Measurements from ENCODE around the gene TNFAIP2. TPM values are rescaled to one million over a fixed set of nuclear protein-coding genes. Genes with fewer than 3 reads are reported as not detected.

TNFAIP2 gene
- total RNA-seq, 1 donor from 2014 or later: 19.6 TPM

DNA sequence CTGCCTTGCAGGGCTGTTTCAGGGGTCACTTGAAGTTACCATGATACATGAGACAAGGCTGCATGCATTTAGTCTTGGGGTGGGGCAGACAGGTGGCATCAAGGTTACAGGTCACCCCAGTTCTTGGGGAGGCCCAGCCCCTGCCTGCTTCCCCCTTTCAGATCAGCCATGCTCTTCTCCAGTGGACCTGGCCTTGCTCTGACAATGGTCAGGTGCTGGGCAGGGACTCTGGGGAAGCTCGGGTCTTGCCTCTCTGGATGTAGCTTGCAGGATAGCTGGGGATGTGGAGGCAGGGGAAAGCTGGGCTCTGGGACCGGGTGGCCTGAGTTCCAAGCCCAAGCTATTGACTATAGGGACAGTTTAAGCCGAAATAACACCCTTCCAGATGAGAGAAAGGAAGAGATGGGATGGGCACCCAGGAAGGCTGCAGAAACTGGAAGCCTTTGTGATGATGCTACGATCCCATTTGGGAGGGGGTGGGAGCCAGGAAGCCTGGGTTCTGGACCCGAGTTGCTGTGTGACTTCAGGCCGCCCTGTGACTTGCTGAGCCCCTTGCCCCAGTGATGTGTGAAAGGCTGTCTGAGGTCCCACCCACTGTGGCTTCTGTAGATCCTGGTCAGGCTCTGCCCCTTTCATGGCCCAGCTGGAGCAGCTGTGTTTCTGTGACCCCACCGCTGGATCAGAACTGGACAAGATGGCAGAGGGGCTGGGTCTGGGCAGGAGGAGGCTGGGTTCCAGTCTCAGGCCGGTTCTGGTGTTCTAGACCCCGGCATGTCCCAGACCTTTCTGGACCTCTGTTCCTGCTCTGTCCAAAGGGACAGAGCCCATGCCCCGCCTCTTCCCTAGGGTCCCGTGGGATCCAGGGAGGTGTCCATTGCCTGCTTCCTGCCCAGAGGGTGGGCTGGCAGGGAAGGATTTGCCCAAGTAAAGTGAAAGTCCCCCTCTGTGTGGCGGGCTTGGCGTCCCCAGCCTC lies 2.1 kb downstream of the TNFAIP2 start:
- Mint-ChIP-seq H3K27me3 (peaks cover 38% of the 10 kb centered on the region), H3K9me3 (ENCODE audit: low read depth) (no peaks in the 10 kb centered on the region), H3K27ac (no peak overlapping the region), H3K4me3 (ENCODE audit: low read depth) (no peak overlapping the region), H3K36me3 (ENCODE audit: insufficient read depth) (no peaks in the 10 kb centered on the region), H3K4me1 (ENCODE audit: low read depth) (peaks cover 4% of the 10 kb centered on the region)
- TF ChIP-seq CTCF (IDR thresholded peaks at IDR 0.05; ENCODE audit: unreplicated experiment): no peak
- DNase-seq (ENCODE audit: low spot score, unreplicated experiment): no peak

- no peaks in the 10 kb centered on the region for H3K36me3 Mint-ChIP-seq (ENCODE audit: insufficient read depth)
- no peak for DNase-seq (ENCODE audit: low spot score, unreplicated experiment)
- TF ChIP-seq CTCF (IDR thresholded peaks at IDR 0.05; ENCODE audit: unreplicated experiment): no peak
- peak overlapping the region; percentile 56 for H3K4me3 Mint-ChIP-seq (ENCODE audit: low read depth)
- H3K9me3 Mint-ChIP-seq (ENCODE audit: low read depth): no peaks in the 10 kb centered on the region
- H3K27ac Mint-ChIP-seq: no peak overlapping the region
- H3K4me1 Mint-ChIP-seq (ENCODE audit: low read depth): peaks cover 4% of the 10 kb centered on the region
- H3K27me3 Mint-ChIP-seq: peaks cover 37% of the 10 kb centered on the region
Measured at GRCh38 chr14:103126088-103126872, 3.0 kb downstream of the TNFAIP2 start.

- Mint-ChIP-seq H3K36me3 (ENCODE audit: insufficient read depth) (no peaks in the 10 kb centered on the region), H3K27me3 (peaks cover 37% of the 10 kb centered on the region), H3K9me3 (ENCODE audit: low read depth) (no peaks in the 10 kb centered on the region), H3K4me3 (ENCODE audit: low read depth) (no peak overlapping the region), H3K27ac (no peak overlapping the region), H3K4me1 (ENCODE audit: low read depth) (peaks cover 4% of the 10 kb centered on the region)
- DNase-seq (ENCODE audit: low spot score, unreplicated experiment): peak; percentile 70
- TF ChIP-seq CTCF (IDR thresholded peaks at IDR 0.05; ENCODE audit: unreplicated experiment): peak; percentile 54
Measured at GRCh38 chr14:103126873-103127304, 3.6 kb downstream of the TNFAIP2 start.

DNA sequence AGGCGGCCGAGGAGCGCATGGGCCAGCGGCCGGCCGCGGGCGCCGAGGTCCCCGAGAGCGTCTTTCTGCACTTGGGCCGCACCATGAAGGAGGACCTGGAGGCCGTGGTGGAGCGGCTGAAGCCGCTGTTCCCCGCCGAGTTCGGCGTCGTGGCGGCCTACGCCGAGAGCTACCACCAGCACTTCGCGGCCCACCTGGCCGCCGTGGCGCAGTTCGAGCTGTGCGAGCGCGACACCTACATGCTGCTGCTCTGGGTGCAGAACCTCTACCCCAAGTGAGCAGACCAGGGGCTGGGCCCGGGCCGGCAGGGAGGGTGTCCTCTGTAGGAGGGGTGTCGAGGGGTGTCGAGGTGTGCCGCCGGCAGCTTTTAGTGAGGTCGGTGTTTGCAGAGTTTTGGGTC lies 4.1 kb downstream of the TNFAIP2 start:
- no peaks in the 10 kb centered on the region for H3K36me3 Mint-ChIP-seq (ENCODE audit: insufficient read depth)
- peaks cover 37% of the 10 kb centered on the region for H3K27me3 Mint-ChIP-seq
- DNase-seq (ENCODE audit: low spot score, unreplicated experiment): no peak
- no peaks in the 10 kb centered on the region for H3K9me3 Mint-ChIP-seq (ENCODE audit: low read depth)
- H3K4me1 Mint-ChIP-seq (ENCODE audit: low read depth): peaks cover 2% of the 10 kb centered on the region
- H3K27ac Mint-ChIP-seq: no peak overlapping the region
- TF ChIP-seq CTCF (IDR thresholded peaks at IDR 0.05; ENCODE audit: unreplicated experiment): no peak
- H3K4me3 Mint-ChIP-seq (ENCODE audit: low read depth): no peak overlapping the region

- peaks cover 2% of the 10 kb centered on the region for H3K4me1 Mint-ChIP-seq (ENCODE audit: low read depth)
- H3K36me3 Mint-ChIP-seq (ENCODE audit: insufficient read depth): no peaks in the 10 kb centered on the region
- no peak overlapping the region for H3K4me3 Mint-ChIP-seq (ENCODE audit: low read depth)
- H3K27ac Mint-ChIP-seq: peak overlapping the region; percentile 45
- H3K9me3 Mint-ChIP-seq (ENCODE audit: low read depth): no peaks in the 10 kb centered on the region
- peaks cover 37% of the 10 kb centered on the region for H3K27me3 Mint-ChIP-seq
- no peak for DNase-seq (ENCODE audit: low spot score, unreplicated experiment)
- no peak for TF ChIP-seq CTCF (IDR thresholded peaks at IDR 0.05; ENCODE audit: unreplicated experiment)
Measured at GRCh38 chr14:103127861-103128598, 4.8 kb downstream of the TNFAIP2 start.
